Dermis blood vessel endothelial cell (primary cell): ENCODE results near the gene NAB1. TPM values are rescaled to one million over a fixed set of nuclear protein-coding genes. Genes with fewer than 3 reads are reported as not detected.
"Not testable (repeated sequence)": the region's sequence is repeated elsewhere in the genome, so short reads cannot be mapped to it uniquely, and the experiment has no call there.

Experiments used
- DNase-seq: peaks from one replicate; pipeline ENCODE4 v3.0.0; 2010
- total RNA-seq: library from RNA; depleted of rRNA; stranded (reverse); fragments of >200 nt; gene quantifications from 2 replicates; pipeline ENCODE4 v1.2.3, GENCODE V29; 2014

The NAB1 gene
- total RNA-seq, 1 donor from 2014 or later = 64.2 TPM

DNA sequence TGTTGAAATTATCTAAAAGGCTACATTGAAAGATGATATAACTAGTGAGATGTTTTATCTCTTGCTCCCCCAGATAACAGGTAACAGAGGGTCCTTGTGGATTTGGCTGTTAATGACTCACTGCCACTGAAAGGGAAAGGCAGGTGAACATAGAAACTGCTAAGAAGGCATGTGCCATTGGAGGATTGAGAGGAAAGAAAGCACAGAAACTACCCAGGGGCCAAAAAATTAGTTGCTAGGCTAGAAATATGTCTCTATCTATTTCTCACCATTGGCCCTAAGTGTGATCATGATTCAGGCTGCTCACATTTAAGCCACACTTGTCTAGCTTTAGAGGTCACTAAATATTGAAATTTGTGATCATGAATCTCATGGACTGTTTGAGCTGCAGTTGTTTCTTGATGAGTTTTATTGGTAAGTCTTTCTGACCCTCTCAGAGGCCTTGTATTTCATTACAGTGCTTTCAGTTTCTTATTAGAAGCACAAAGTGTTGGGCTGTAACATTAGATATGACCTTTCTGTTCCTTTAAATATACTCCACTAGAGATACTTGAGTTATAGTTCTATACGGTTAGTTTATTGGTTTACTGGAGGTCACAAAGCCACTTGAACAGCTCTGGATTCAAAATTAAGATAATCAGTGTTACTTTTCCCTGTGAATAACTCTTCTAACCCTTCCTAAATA lies 26.2 kb downstream of the NAB1 start:
- no peak for DNase-seq

DNA sequence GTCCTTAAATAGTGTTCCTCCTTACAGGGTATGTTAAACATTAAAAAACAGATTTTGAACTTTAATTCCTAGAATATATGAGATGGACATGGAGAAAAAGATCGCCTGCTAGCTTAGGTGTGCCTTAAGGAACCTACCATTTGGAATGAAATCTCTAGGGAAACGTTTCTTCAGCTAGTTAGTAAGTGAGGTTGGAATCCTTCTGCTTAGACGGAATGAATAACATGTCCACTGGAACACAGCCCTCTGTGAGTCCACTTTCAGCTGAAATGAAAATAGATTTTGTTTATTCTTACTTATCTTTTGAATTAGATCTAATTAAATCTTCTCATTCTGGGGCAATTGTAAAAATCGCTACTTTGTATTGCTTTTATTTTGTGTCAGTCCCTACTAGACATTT lies 28.4 kb downstream of the NAB1 start:
- DNase-seq = no peak

DNA sequence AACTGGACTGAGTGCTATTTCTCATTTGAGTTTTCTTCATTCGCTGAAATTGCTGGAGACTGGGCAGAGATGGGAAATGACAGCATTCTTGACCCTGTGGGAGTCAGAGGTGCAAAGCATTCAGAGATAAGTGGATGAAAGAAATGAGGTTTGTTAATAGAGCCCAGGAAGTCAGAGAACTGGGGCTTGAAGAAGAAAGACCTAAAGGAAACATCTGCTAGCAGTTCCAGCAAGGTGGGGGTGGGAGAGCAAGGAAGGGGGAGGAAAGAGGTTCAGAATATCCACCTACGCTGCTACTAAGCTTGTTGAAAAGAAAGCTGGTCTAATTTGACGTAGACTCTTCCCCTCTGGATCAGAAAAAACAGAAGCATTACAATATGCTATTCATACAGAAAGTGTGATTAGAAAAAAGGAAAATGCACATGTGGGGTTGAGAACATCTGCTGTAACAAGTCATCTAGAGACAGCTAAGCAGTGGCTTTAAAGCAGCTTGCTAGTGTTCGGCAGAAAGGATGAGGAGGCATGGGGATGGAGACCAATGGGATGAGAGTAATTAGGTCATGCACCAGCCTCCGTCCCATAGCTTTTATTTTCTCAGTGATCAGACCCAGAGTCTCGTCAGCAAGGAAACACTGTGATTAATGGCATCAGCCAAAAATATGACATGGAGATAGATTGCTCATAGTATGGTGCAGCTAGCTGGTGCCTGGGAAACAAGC lies 29.7 kb downstream of the NAB1 start:
- peak; percentile 65 for DNase-seq

DNA sequence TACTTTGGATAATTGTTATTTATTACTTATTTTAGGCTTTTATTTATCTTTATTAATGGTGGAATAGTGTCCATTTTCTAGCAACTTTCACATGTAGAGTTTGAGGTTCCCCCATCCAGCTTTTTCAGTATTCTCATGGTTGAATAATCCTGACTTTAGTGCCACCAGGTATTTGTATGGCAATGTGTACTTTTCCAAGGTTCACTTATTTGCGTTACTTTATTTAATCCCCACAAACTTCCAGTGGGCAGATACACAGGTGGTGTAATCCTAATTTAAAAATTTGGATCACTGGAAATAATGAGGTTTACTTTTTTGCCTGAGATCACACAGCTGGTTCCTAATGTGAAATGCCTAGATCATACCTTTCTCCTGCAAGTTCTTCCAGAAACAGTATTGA lies 30.5 kb downstream of the NAB1 start:
- no peak for DNase-seq

DNA sequence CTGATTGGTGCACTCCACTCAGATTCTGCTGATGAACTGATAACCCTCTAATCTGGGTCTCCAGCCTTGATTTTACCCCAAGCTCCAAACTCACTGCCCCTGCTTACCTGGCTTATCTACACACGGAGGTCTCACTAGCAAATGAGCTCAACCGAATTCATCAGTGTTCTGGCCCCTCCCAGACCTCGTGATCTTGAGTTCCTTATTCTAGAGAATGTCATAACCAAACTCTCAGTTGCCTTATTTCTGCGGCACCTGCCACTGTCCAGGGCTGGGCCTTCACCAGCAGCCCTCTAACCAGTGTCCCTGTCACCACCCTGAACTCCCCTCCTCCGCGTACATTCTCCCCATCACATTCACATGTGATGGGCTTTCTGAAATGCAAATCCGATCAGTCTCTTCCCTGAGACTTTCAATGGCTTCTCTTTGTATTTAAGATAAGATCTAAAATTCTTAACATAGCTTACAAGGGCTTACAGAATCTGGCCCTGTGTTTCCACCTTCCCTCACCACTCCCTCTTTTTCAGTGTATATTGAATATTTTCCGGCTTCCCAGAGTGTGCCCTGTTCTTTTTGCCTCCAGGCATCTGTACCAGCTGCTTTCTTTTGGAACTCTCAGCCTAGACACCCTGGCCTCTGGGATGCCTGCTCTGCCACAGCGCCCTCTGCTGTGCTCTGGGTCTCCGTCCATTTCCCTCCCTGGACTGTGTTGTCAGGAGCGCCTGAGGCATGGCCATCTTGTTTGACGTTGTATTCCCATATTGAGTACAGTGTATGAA lies 31.1 kb downstream of the NAB1 start:
- peak; percentile 23 for DNase-seq

DNA sequence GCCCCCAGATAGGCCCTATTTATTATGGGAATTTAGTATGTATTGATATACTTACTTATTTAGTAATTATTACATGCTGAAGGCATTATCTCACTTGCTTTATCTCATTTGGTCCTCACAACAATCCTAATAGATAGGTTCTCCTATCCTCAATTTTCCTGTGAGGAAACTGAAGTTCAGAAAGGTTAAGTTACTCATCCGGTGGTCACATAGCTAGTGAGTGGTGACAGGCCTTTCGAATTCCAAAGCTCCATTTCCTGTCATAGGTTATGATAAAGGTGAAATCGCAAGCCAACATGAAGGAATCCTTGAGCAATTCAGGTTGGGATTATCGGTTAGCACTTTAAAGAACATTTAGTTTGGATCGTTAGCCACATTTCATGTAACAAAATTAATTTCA lies 33.3 kb downstream of the NAB1 start:
- peak; percentile 72 for DNase-seq

DNA sequence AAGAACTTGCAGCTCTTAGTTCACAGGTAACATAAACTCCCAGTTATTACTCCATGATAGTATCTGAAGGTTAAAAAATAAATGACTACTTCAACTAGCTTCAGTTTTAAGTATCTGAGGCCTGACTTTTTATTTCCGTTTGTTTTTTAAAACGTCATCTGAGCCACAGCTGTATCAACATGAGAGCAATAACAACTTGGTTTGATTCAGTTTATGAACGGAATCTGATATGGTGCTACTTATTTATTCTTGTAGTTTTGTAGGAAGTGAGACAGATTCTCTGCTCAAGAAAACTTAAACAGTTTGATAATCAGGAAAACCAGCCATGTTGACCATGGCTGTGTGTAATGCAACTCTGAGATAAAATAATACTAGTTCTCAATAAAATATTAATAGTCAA lies 34.9 kb downstream of the NAB1 start:
- DNase-seq = peak; percentile 92

DNA sequence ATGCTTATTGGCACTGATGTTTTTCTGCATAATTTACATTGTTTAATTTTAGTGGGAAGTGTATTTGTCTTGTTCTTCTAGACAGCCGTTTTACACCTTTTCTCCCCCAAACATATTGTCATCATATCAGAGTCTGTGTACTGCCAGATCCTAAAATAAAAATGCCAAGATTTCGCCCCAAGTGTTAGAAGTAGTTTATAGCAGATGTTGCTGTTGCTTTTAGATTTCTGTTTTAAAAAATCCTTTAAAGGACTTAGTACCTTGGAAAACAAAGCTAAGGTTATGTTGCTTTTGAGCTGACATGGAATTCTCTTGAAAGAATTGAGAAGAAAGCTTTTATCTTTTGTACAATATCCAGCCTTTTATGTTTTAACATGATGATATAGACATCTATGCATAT lies 36.0 kb downstream of the NAB1 start:
- DNase-seq = no peak

DNA sequence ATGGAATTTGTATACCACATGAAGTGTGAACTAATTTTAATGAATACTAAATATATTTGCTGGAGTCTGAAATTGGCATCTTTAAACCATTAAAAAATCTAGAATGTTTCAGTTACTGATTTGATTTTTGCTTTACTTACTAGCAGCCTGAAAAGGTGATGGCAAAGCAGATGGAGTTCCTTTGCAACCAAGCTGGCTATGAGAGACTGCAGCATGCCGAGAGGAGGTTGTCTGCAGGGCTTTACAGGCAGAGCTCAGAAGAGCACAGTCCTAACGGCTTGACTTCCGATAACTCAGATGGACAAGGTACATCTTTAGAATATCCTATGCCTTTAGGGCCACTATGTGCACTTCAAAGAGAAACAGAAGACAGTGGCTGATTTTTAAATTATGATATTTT lies 36.5 kb downstream of the NAB1 start:
- DNase-seq = no peak

DNA sequence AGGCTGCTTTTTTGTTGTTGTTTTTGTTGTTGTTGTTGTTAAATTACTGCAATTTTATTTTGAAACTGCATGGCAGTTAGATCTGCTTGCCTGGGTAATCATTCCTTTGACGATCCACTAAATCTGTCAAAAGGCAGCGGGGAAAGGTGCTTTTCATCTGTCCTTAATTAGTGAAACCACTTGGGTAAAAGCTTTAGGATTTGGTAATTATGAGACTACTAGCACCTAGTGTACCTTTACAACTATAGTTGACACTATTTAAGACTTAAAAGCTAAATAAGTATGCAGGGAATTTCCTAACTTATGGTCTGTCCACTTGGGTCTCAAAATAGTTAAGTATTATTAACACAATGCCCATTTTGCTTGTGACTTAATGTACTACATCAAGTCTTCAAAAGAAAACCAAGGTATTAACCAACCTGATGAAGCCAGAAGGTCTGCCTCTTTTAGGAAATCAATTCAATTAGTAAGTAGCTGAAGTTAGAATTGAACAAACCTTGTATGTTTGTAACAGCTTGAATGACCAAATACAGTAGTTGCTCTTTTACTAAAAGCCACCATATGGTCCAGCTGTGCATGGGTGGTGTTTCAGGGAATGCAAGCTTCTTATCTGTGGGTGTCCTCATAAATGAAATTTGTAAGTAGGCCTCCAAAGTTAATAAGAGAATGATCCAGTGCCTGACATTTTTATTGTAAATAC lies 44.8 kb downstream of the NAB1 start:
- no peak for DNase-seq

DNA sequence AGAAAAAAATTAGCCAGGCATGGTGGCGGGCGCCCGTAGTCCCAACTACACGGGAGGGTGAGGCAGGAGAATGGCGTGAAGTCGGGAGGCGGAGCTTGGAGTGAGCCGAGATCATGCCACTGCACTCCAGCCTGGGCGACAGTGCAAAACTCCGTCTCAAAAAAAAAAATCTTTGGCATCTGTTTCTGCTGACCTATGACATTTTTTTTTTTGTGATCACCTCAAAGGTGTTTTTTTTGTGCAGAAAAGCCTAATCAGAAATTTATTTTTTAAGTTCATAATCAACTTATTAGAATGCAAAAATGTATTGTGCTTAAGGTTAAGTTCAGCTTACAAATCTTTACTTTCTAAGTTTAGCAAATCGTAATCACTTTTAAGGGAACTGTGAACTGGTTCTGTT lies 45.6 kb downstream of the NAB1 start:
- DNase-seq = no peak

DNA sequence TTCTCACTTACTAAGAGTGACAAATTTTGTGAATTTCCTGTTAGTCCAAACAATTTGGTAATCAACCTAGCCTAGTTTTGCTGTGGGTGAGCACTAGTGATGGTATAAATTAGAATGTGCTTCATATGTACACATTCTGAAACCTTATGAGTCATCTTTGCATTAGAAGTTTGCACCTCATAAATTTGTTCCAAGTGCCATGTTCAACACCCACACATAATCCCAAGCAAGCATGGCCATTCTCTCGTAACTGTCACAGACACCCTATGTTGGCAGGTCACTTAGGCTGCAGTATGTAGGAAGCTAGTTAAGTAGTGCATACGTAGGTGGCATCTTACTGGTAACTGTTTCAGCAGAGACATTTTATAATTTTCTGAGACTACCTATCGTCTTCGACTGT lies 46.9 kb downstream of the NAB1 start:
- DNase-seq = no peak

DNA sequence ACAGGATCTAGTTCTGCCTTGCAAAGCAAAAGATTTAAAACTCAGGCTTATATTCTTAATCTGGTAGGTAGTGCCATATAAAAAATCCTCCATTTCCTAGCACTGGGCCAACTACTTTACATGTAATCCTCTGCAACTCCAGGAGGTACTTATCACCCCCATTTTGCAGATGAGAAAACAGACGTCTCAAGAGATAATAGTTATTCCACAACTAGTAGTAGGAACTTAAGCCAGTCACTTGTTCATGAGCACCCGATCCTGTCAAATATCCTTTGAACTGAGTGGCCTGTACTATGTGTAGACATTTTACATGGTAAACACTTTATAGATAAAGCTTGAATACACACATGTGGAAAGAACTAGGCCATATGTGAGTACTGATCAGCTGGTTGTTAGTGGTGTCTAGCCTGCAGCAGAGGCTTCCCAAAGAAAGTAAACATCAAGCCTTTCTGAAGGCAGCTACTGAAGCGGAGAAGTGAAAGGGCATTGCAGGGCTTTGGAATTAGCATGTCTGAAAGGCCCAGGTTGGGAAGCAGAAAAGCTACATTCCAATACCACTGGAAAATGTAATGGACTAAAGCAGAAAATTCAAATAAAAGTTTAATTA lies 48.0 kb downstream of the NAB1 start:
- DNase-seq = no peak

DNA sequence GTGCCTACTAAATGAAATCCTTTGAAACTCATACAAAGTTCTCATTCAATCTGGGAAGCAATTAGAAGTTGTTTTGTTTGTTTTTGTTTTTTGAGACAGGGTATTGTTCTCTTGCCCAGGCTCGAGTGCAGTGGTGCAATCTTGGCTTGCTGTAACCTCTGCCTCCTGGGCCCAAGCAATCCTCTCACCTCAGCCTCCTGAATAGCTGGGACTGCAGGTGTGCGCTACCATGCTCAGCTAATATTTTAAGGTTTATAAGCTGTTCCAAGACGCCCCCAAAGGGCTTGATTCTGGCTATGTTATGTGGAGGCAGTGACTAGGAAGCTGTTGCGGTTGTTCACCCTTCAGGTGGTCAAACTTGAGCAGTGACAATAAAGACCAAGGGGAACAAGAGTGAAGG lies 48.5 kb downstream of the NAB1 start:
- no peak for DNase-seq

DNA sequence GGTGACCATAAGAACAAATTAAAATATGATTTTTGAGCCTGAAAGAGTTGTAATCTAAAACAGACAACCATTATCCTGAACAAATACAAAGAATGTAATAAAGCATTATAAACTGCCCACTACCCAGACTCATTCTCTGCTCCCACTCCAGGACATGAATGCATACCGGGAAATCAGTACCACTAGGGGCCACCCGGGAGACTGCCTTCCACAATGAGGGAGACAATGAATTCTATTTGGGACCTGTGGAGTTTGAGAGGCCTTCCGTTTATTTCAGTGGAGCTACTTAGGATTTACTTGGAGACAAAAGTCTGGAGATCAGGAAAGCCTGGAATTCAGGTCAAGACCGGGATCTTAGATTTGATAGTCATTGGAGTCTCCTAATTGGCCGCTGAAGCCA lies 50.0 kb downstream of the NAB1 start:
- peak; percentile 32 for DNase-seq

DNA sequence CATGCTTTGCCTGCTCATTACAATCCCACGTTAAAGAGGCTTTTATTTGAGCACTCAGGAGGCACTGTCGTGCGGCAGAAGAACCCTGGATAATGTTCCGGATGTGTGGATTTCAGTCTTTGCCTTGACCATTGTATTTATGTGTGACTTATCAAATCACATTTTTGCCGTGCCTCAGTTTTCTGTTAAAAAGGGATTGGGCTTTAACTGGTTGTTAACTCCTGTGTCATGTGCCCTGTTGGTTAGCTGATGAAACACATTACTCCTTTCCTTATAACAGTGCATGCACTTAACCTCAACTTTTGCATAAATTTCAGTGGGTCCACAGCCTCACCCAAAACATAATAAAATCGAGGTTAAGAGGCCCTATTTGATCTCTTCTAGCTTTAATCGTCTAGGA lies 52.7 kb downstream of the NAB1 start:
- DNase-seq = no peak

DNA sequence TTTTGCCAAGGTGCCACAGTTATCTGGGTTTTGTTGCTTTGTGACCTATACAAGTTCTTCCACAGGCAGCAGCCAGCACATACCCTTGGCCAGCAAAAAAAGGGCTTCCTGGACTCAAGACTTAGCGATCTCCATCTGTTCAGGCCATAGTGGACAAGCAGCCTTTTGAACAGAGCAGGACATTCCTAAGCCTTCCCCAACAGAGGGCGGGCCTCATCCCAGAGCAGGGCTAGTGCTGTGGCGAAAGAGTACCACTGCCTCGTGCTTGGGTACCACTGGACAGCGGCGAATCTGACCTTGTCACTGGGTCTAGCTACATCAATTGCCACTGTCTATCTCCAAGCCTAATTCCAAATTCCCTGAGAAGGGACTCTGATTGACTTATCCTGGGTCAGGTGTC lies 56.4 kb downstream of the NAB1 start:
- no peak for DNase-seq

DNA sequence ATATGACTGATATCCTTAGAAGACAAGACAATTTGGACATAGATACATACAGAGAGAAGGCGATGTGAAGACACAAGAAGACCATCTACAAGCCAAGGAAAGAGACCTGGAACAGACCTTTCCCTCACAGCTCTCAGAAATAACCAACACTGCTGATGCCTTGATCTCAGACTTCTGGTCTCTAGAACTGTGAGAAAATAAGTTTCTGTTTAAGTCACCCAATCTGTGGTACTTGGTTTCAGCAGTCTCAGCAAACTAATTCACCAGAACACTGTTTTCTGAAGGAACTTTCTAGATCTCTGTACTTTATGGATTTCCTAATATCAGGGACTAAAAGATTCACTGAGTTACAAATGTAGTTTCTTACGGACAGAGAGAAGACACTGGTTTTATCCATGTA lies 58.8 kb downstream of the NAB1 start:
- no peak for DNase-seq

DNA sequence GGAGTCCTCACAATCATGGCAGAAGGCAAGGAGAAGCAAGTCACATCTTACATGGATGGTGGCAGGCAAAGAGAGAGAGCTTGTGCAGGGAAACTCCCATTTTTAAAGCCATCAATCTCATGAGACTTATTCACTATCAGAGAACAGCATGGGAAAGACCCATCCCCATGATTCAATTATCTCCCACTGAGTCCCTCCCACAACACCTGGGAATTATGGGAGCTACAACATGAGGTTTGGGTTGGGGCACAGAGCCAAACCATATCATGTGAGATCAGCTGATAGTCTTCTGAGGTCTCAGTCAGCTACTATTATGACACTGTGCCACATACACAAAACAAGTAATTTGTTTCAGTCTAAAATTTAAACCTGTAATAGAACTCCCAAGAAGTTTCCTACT lies 59.8 kb downstream of the NAB1 start:
- not testable (repeated sequence) for DNase-seq

DNA sequence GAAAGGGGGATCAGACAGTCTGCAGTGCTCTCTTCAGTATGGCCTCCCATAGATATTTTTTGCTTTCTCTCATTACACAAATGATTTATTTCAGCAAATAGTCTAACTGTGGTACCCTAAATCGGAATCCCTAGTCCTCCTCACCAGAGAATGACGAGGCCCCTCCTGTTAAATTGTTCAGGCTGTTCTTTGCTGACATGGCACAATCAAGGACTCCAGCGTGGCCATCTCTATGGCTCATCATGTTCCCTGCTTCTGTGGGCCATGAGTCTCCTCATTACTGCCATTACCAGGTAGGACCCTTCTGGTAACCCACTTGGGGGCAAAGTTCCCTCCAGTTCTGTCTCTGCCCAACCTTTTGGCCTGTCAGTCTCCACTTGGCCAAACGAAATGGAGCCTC lies 62.2 kb downstream of the NAB1 start:
- DNase-seq = no peak

DNA sequence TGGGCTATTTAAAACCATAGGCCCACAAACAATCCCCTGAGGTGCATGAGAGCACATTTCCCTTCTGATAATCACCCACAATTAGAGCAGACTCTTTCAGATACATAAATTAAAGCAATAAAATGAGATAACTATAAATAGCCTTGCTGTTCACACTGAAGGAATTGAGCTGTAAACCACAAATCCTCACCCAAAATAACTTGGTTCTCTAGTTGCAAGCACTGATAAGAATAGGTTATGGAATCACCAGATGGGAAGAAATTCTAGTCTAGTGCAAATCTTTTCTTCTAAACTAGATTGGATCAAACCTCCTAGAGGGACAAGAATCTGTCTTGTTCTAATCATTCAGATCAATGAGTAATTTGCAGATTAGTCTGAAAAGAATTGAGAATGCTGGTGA lies 64.6 kb downstream of the NAB1 start:
- no peak for DNase-seq

DNA sequence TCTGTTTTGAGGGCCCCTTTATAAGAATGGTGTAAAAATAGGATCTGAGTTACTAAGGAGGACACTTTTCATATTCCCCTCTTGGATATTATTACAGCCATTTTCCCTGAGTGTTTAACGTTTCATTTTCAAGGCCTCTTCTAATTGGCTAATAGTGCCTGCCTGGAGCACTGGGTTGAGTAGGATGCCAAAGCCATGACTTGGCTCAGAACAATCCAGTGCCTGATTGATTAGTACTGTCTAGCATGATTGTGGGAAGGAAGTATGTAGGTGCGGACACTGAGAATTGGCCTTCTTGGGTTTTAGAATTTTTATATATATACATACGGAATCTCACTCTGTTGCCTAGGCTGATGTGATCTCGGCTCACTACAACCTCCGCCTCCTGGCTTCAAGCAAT lies 66.1 kb downstream of the NAB1 start:
- no peak for DNase-seq
